Right lobe of liver (tissue), 6 donors: ENCODE results near the gene NFKBIZ. TPM values are rescaled to one million over a fixed set of nuclear protein-coding genes. Genes with fewer than 3 reads are reported as not detected.

Experiments used
- ATAC-seq, 4 donors: fragments of 200-7000 bp; cut with Tn5 transposase; one replicate each; pipeline ENCODE4 v1.9.1; 2020; ENCODE audit warnings: mild to moderate bottlenecking in 4 of 4, moderate library complexity in 4 of 4
- DNase-seq, 3 donors: peaks; one replicate each; pipeline ENCODE4 v3.0.0-alpha.2; 2020
- H3K27ac ChIP-seq, 3 donors: fragments of 200-600 bp; one replicate each; pipeline ENCODE4 v1.8.0; 2022
- H3K27me3 ChIP-seq, 2 donors: fragments of 200-600 bp; one replicate each; pipeline ENCODE4 v1.8.0; 2022
- H3K36me3 ChIP-seq, 4 donors: fragments of 200-600 bp; sonication (generic) in 1 of 4; one replicate each; pipeline versions ENCODE4 v1.5.1 to v1.8.0; 2017 to 2022; ENCODE audit warnings: control low read depth in 1 of 4
- H3K4me1 ChIP-seq, 4 donors: fragments of 200-600 bp; sonication (generic) in 1 of 4; one replicate each; pipeline versions ENCODE4 v1.5.1 to v1.8.0; 2017 to 2022; ENCODE audit warnings: control low read depth in 1 of 4
- H3K4me3 ChIP-seq, 3 donors: fragments of 200-600 bp; one replicate each; pipeline ENCODE4 v1.8.0; 2022
- H3K9me3 ChIP-seq, 4 donors: fragments of 200-600 bp; sonication (generic) in 1 of 4; one replicate each; pipeline versions ENCODE4 v1.5.1 to v1.8.0; 2017 to 2022; ENCODE audit warnings: control low read depth in 1 of 4
- CTCF ChIP-seq, 4 donors: fragments of 200-600 bp in 3 of 4; fragments of 450-650 bp in 1 of 4; IDR thresholded peaks; one replicate each; pipeline versions ENCODE4 v1.5.1 to v1.8.0; 2016 to 2022; ENCODE audit warnings: antibody characterized with exemption in 4 of 4, mild to moderate bottlenecking in 2 of 4
- POLR2A ChIP-seq: fragments of 450-650 bp; IDR thresholded peaks from one replicate; pipeline ENCODE4 v1.6.1; 2017; ENCODE audit warnings: antibody characterized with exemption, mild to moderate bottlenecking
- WGBS: methylation state at CpG from one replicate; pipeline ENCODE4 v1.1.6; 2018; ENCODE audit warnings: low coverage, low lambda C conversion rate; ENCODE audit not compliant: insufficient coverage; ENCODE audit errors: missing lambda C conversion rate; 5-methylcytosine and 5-hydroxymethylcytosine counted together
- intact Hi-C, 2 donors: fragments of 100-400 bp; cut with DNase I; formaldehyde crosslinking; loops; one replicate each; pipeline versions ENCODE4 v1.11.2 to v1.14.1; 2022
- total RNA-seq, 6 experiments: library from RNA; depleted of rRNA in 2 of 6; stranded (reverse); fragments of >200 nt in 2 of 6; fragmentation: NEBNext Ultra II Directional in 3 of 6; extraction: Animal tissue kit (Norgen Biotek cat#: 25700) in 3 of 6; gene quantifications; one replicate each; pipeline versions ENCODE4 v1.1.0 to v1.2.4, GENCODE V29; 2016 to 2023
- donor health status: DM: no; HTN: yes; CAD: no.
- donor health status: DM: no; HTN: no; CAD: no.
- donor health status: DM: no; HTN: no; CAD: no.
- donor health status: DM: no; HTN: yes; CAD: no.
- donor health status: DM: no; HTN: yes; CAD: no.

Gene NFKBIZ
- total RNA-seq, 6 experiments from 2014 or later = 23.4 to 83.1 (median 44.4) TPM

- ATAC-seq (no peak), DNase-seq (no peak)
- Histone ChIP-seq H3K36me3 (no peaks in the 10 kb centered on the region), H3K9me3 (no peaks in the 10 kb centered on the region), H3K4me3 (no peak overlapping the region), H3K27me3 (no peaks in the 10 kb centered on the region), H3K4me1 (peaks cover 0 to 16% (median 0%) of the 10 kb centered on the region in 4 donors), H3K27ac (no peak overlapping the region)
- TF ChIP-seq POLR2A (no peak), CTCF (IDR thresholded peaks at IDR 0.05) (no peak)
- intact Hi-C loops = loop anchor here (5.0 kb wide), 1 partner anchor 417 kb away; no protein-coding TSS in a partner anchor
Measured at GRCh38 chr3:101810022-101810418, 39.3 kb upstream of the NFKBIZ start.

- TF ChIP-seq CTCF (IDR thresholded peaks at IDR 0.05) = no peak
- no peak for TF ChIP-seq POLR2A
- 88% methylated on average over 2 of the region's 2 CpGs for WGBS
Measured at GRCh38 chr3:101811875-101812274, 37.4 kb upstream of the NFKBIZ start.

GRCh38 chr3:101812895-101813294 lies 36.4 kb upstream of the NFKBIZ start:
- Histone ChIP-seq H3K27ac (no peak overlapping the region), H3K27me3 (no peaks in the 10 kb centered on the region), H3K36me3 (no peaks in the 10 kb centered on the region), H3K9me3 (no peaks in the 10 kb centered on the region), H3K4me1 (peaks cover 0 to 16% (median 0%) of the 10 kb centered on the region in 4 donors), H3K4me3 (no peak overlapping the region)
- ATAC-seq (no peak), DNase-seq (no peak)
- intact Hi-C loops = loop anchor here (5.0 kb wide), 1 partner anchor 414 kb away; no protein-coding TSS in a partner anchor
- TF ChIP-seq POLR2A (no peak), CTCF (IDR thresholded peaks at IDR 0.05) (no peak)

More at GRCh38 chr3:101811875-101812274, 37.4 kb upstream of the NFKBIZ start:
- no peak for ATAC-seq
- no peak for DNase-seq
- Histone ChIP-seq H3K27ac (no peak overlapping the region), H3K27me3 (no peaks in the 10 kb centered on the region), H3K36me3 (no peaks in the 10 kb centered on the region), H3K4me1 (peaks cover 0 to 16% (median 0%) of the 10 kb centered on the region in 4 donors), H3K9me3 (no peaks in the 10 kb centered on the region), H3K4me3 (no peak overlapping the region)
- intact Hi-C loops = loop anchor here (5.0 kb wide), 1 partner anchor 415 kb away; no protein-coding TSS in a partner anchor

GRCh38 chr3:101813817-101814440 lies 35.4 kb upstream of the NFKBIZ start:
- no peaks in the 10 kb centered on the region for H3K27me3 ChIP-seq
- H3K4me3 ChIP-seq = no peak overlapping the region
- peaks cover 0 to 16% (median 0%) of the 10 kb centered on the region in 4 donors for H3K4me1 ChIP-seq
- ATAC-seq = peak; percentile 52 to 81 (median 61)
- H3K27ac ChIP-seq = no peak overlapping the region
- no peaks in the 10 kb centered on the region for H3K36me3 ChIP-seq
- no peak for DNase-seq
- H3K9me3 ChIP-seq = no peaks in the 10 kb centered on the region
- TF ChIP-seq CTCF (IDR thresholded peaks at IDR 0.05) = peak; percentile 57 to 70 (median 63)
- TF ChIP-seq POLR2A = no peak
- 18% methylated on average over 7 of the region's 7 CpGs for WGBS
- intact Hi-C loops = loop anchor here (5.0 kb wide), 1 partner anchor 413 kb away; no protein-coding TSS in a partner anchor
